Heart left ventricle (tissue), 13 donors: Measurements from ENCODE around the gene RPL13.

ENCODE experiments used
- CTCF ChIP-seq, 12 donors: fragments of 200-600 bp; sonication (generic) in 4 of 12; IDR thresholded peaks; one replicate each; pipeline versions ENCODE4 v1.5.0 to v1.8.0; 2018 to 2022; ENCODE audit warnings: antibody characterized with exemption in 12 of 12, mild to moderate bottlenecking in 5 of 12
- POLR2A ChIP-seq, 2 donors: fragments of 450-650 bp; IDR thresholded peaks; one replicate each; pipeline ENCODE4 v1.6.1; 2017; ENCODE audit warnings: antibody characterized with exemption in 2 of 2, mild to moderate bottlenecking in 2 of 2, moderate library complexity in 2 of 2
- donor health status: ischemic (EF 13 %, LVEDD 7.1; RV severe dilation, severe dysfunction).
- donor health status: DM: no; HTN: yes; CAD: no.
- donor health status: DM: no; HTN: no; CAD: no.
- donor health status: ischemic (EF 25% LVEDD 6.9; RV normal size, moderate dysfunction).
- donor health status: ischemic (EF 25% LVEDD 5.7; RV mildly dilated, moderate dysfunction).
- donor health status: ischemic (EF 35%, LVEDD 5.7; RV mildly dilated, moderate dysfunction).
- donor health status: nonischemic (EF 11% LVEDD 7.7; RV severe dilation, severe dysfunction).
- donor health status: DM: yes; HTN: yes; CAD: no.
- donor health status: PGD.
- donor health status: ischemic (EF 29% LVEDD 5.4; RV normal size, mild dysfunction).
- donor health status: nonischemic (EF 23%, LVEDD 6.1; RV moderate dilation, normal function).

GRCh38 chr16:89574681-89575246 is 14.3 kb downstream of the RPL13 start:
- TF ChIP-seq CTCF (IDR thresholded peaks at IDR 0.05) (peak; percentile 22 to 75 (median 57)), POLR2A (IDR thresholded peaks at IDR 0.05) (no peak)
